ENCODE measurements around the gene TSPAN5. TPM values are rescaled to one million over a fixed set of nuclear protein-coding genes. Genes with fewer than 3 reads are reported as not detected.

TSPAN5 gene
- total RNA-seq, 1 donor from 2014 or later: 12.9 TPM

DNA sequence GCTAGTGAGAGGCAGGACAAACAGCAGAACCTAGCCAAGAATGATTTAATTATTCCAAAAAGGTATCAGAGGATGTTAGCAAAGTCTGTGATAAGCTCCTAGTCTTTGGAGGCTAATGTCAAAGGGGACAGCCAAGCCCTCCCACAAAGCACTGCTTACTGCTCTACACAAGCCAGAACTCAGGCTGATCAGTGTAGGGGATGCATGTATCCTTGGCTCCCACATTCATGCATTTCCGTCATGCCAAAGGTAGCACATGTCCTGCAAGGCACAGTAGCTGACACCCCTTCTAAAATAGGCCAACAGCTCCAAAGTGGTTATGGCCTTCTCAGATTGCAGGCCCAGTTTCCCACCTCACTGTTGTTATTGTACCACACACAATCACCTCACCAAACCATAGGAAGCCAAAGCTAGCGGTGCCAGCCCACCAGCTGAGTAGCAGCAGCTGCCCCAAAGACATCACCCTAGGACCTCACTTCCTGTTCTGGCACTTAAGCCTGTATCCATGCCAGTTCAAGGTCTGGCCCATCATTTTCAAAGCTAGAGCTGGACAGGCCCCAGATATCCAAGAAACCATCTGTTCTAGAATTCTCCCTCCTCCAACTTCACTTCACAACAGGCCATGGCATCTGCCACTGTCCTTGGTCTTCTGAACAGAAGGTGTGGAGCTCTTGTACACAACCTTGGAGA lies 40.9 kb downstream of the TSPAN5 start:
- ATAC-seq: no peak

DNA sequence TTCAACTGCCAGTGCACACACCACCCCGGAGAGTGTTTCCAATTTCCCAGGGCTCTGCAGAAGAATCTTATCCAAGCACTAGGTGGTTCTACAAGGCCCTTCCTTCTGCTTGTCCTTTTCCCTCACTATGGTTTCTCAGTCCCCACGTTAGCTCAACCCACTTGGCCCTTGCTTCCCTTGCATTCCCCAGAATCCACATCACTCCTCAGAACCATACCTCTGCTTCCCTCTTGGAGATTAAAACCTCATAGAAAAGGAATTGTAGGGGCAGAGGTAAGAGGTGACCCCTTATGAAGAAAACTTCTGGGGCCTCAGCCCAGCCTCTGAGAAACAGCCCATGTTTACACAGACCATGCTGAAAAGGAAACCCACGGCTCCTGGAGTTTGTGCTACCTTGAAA lies 42.4 kb downstream of the TSPAN5 start:
- no peak for ATAC-seq

DNA sequence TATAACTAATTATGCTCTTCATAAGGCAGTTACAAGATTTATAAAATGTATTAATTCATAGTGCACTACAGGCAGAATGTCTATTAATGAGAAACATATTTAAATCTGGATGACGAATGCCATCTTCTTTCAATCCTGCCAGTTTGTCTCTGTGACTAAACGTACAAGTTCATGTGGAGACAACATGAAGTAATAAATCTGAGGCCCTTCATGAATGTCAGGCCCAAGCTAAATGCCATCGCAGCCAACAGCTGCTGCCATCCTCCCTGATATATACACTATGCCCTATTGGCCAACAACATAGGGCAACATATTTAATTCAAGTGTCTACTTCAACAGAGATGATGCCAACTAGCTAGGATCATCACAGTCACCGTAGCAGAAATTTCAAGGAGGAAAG lies 43.7 kb downstream of the TSPAN5 start:
- no peak for ATAC-seq

DNA sequence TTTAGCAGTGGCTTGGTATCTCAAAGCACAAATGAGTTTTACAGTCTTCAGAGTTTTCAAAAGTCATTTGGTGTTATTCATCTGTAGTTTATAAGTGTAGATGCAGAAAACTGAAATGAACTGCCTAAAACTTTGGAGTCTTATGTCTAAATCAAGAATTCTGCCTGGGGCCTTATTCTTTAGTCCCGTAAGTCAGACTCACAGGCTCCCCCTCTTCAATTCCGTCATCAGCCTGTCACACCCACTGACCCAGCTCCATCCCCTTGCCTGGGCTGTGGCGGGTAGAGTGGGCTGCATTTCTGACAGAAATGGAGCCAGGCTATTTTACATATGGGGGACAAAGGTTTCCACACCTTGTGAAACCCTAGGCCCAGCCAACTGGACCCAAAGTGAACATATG lies 44.3 kb downstream of the TSPAN5 start:
- no peak for ATAC-seq

DNA sequence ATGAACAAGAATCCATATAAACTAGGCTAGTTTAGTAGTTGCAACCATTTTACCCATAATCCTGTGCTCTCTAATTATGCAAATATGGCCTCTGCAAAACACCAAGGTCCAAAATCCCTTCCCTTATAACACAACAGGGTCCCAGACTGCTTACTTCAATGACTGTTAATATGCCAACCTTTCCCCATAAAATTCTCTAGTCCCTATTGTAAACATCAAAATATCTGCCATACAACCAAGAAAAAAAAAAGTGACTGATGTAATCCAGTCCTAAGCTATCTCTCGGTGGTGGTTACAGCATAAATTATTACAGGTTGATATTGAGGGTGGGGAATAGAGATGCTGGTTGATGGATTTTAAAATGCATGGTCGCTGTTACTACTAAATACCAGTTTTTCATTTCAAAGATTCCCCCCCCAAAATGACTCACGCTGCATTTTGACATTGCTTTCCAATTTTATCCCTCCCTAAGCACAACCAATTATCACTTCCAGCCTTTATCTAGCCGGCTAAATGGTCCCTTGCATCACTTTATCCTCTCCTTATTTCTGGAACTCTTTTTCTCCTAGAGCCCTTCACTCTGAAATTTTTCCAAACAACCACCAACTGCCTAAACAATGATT lies 44.8 kb downstream of the TSPAN5 start:
- ATAC-seq: no peak

DNA sequence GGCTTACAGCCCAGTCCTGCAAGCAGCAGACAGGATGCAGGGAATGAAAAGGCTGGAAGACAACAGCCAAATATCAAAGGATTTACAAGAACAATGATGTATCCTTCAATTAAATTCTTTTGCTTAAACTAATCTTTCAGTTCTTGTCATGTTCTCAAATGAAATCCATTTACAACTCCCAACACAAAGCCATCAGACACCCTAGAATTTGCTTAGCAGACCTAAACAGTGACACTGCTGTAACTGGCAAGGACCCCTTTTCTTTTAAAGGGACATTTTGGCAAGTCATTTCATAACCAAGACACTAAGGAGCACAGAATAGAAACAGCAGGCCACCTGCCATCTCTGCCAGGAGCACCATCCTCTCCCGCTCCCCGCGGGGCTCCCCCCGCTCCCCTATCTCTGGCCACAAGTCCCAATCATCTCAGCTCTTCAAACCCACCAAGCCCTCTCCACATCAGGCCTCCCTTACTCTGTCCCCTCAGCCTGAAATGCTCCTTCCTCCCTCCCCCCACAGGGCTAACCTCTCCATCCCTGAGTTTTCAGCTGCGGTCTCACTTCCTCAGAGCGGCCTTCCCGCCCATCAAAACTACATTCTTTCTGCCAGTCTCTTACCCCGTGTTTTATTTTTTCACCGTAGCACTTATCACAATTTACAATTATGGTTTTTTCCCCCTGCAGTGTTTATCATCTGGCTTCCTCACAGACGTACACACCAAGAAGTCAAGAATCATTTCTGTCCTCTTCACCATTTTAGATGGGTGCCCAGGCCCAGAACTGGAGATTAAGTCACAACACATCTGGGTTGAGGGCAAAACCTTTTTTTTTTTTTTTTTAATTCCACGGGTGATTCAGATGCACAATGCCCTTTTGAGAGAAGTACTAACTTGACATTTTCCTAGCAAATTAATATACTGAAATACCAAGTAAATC lies 45.8 kb downstream of the TSPAN5 start:
- peak; percentile 20 for ATAC-seq

DNA sequence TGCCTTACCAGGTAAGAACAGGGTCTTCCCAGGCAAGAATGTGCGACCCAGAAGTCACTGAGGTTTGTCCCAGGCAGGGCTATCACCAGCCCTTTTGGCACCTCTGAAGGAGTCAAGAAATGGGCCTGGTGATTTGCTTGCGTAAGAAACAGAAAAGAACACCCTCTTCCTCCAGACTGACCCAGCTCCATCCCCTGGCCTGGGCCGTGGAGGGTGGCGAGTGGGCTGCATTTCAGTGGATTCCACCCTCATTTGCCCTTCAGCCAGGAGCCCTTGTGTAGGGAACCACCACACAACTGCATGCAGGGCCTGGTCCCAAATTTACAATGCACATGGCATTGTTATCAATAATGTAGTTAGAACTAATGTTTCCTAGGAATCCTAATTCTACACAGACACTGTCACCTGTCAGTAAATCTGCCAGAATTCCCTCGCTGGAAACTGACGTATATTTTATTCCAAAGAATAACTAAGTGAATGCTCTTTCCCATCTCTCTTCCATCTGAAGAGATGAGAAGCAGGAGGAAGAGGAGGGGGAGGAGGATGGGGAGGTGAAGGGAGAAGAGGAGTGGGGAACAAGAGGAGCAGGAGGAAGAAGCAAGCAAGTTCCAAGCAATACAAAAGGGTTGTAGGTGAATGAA lies 46.6 kb downstream of the TSPAN5 start:
- ATAC-seq: no peak

DNA sequence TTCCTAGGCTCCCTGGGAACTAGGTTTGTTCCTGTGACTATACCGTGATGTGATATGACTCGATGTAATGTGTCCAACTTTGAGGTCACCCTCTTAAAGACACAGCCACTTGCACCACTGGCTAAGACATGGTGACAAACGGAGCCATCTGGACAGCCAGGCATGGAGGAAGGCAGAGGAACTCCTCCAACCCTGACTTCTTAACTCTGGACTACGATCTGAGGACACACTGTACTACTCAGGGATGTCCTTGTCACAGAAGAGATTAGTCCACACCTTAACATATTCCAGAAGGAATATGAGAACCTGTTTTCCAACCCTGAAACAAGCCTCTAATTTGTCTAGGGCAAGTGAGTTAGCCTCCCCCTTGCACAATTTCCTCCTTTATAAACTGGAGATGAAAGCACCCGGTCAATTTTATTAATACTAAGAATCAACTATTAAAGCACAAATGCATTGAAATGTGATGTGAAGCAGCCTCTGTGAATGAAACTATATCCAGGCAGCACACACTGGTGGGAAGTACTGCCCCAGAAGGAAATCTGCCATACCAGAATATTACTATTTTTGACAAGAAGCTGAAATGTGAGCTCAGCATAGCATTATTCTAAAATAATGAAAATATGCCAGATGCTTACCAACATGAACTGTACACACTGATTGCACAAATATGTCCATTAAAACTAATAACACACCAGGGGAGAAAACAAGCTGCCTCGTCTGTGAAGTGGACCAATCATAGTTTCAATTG lies 47.3 kb downstream of the TSPAN5 start:
- ATAC-seq: peak; percentile 70

DNA sequence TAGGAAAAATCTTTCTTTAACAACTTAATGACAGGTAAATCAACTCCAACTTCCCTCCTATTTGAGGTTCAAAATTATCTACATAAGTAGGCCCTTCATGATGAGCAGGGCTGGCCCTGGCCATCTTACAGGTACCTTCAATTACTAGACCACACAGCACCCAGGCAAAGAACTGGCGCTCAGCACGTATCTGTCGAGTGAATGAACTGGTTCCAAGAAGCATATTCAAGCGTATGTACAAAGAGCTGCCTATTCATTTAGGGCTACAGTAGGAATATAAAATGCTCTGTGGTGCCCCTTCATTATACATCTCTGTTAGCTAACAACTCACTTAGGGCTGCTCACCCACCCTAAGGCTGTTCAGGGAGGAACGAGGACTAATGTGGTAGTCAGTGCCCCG lies 48.0 kb downstream of the TSPAN5 start:
- ATAC-seq: no peak

DNA sequence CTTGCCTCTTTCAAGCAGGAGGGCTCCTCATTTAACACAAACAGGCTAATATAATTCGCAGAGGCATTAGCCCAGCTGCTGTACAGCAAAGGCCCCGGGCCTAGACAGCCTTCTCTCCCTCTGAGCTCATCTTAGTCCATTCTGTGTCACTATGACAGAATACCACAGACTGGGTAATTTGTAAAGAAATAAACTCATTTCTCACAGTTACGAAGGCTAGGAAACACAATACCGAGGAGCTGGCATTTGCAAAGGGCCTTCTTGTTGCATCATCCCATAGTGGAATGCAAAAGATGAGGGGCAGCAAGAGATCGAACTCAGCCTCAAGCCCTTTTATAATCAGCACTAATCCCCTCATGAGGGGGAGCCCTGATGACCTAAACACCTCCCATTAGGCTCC lies 48.5 kb downstream of the TSPAN5 start:
- no peak for ATAC-seq

DNA sequence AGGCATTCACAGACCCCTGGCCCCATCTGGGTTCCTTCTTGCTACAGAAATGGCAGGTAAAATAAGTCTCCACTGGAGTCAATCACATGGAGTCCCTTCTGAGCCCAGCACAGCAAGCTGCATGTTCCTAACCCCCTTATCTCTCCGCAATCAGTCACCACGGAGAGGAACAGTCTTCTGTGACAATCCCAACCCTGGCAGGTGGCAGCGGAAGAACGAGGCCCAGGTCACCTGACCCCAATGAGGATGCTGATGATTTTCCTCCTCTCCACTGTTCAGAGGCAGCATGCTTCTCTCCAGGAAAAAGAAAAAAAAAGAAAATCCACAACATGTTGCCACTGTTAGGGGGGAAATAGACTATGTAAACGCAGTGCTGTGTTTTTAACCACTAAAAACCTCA lies 50.1 kb downstream of the TSPAN5 start:
- ATAC-seq: no peak

DNA sequence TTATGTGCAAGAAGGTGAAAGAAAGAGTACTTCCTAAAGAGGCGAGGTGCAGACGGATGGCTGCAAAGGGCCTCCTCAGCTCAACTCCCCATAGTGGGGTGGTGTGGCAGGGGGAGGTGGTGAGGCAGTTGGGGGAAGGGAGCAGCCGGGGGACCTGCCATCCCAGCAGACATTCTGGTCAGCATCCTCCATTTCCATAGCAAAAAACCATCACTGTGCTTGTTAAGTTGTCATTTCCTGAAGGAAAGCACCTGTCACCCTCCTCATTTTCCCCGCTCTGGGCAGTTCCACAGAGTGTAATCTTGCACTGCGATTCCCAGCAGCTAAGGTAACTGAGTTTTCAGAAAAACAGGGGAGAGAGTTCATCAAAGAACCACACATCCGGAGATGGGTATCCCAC lies 51.5 kb downstream of the TSPAN5 start:
- no peak for ATAC-seq

DNA sequence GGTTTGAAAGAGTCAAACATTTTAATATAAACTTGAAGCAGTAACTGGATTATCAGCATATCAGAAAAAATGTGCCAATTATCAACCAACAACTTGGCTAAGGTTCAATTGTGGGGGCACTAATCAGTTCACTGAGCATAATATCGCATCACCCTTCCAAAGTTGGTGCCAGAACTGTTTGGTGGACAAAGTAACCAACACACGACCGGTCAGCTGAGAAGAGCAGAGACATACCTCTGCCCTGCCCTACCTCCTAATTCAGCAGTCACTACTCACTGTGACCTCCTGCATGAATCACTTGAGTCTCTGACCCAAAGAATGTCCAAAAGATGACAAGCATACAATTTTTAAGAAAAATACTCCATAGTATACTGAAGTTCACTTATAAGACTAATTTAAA lies 53.2 kb downstream of the TSPAN5 start:
- no peak for ATAC-seq

DNA sequence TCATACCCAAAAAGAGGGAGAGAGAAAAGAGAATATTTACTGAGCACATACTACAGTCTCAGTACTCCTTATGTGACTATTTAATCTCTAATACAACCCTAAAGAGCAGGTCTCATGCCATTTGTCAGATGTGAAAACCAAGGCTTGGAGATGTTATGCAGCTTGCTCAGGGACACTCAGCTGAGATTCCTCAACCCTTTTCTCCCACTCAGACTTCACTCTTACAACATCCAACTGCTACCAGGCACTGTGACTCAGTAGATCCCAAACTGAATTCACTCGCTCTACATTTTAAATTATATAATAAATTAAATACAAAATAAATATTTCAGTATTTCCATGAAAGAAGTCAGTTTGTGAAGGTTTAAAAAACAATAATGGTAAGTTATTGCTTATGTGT lies 53.7 kb downstream of the TSPAN5 start:
- no peak for ATAC-seq

DNA sequence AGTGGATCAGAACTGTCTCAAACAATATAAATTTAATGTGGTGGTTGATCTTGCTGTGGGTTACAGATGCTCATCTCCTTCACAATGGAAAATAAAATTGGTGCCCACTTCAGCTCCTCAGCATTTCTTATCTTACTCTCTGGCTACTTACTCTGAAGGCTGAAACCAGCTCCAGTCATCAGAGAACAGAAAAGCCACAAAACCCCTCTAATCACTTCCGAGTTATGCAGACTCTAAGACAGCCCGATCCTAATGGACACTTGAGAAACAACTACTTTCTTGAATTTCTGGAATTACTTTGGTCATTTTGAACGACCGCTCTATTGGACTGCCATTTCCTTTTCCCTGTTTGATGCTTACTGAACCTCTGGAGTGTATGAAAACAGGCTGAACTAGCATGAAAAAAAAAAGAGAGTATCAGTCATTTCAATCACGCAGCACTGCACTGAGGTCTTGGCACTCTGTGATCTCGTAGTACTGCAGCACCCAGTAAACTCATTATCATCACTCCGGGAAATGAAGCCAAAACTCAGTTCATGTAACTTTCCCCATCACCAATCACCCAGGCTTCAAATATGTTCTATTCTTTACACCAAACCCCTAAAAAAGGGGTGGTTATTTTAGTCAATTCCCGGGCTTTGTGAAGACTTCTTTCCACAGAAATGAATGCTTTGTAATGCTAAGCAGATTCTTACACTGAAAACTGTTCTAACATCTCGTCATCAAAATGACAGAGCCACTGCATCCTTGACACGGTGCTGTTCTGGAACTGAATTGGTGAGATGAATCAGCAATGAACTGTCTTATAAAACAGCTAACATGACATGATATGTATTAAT lies 54.5 kb downstream of the TSPAN5 start:
- ATAC-seq: no peak

DNA sequence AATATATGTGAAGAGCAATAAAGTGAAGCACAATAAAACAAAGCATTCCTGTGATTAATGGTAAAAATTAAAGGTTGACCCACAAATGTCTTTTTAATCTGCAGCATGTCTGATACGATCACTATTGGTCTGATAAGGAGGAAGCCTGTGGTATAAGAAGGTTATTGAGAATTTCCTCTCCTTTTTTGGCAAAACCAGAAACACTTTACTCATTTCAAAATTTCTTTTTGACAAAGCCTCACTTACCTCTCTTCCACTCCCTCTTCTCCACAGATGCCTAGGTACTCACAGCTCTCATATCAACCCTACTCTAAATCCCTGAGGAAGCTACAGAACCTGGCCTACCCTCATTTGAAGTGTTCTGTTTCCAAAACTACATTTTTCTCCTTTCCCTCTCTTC lies 56.1 kb downstream of the TSPAN5 start:
- no peak for ATAC-seq

DNA sequence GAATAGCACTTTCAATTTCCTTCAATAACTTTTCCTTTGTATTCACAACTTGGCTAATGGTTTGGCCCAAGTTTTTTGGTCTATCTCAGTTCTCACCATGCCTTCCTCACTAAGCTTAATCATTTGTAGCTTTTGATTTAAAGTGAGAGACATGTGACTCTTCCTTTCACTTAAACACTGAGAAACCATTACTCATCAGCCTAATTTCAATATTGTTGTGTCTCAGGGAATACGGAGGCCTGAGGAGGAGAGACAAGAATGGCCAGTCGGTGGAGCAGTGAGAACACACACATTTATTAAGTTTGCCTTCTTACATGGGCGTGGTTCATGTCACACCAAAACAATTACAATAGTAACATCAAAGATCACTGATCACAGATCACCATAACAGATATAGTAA lies 56.7 kb downstream of the TSPAN5 start:
- peak; percentile 94 for ATAC-seq

DNA sequence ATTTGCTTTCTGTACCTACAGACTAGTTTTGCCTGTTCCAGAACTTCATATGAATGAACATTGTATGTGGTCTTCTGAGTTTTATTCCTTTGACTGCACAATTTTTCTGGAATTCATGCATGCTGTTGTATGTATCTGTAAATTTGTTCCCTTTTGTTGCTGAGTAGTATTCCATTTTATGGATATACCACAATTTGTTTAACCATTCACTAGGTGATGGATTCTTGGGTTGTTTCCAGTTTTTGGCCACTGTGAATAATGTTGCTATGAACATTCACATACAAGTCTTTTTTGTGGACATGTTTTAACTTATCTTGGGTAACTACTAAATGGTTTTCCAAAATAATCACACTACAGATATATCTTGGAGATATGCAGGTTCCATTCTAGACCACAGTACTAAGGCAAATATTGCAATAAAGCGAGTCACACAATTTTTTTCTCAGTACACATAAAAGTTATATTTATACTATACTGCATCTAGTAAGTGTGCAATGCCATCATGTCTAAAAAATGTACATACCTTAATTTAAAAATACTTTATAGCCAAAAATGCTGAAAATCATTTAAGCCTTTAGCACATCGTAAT lies 58.7 kb downstream of the TSPAN5 start:
- no peak for ATAC-seq

DNA sequence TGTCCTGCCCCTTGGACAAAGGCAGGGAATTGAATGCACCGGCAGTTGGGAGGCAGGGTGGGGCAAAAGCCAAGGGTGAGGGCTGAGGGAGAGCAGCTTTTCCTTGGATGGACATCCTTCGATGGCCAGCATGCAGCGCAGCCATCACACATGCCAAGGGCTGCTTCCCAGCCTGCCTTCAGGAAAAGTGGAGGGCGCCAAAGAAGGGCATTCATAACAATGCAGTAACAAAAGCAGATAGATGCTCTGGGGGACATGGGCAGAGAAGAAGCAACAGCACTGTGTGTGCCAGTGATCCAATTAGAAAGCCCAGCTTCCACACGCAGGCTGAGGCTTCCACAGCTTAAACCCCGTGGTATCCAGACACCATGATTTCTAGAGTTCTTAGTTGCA lies 71.5 kb downstream of the TSPAN5 start:
- no peak for ATAC-seq

DNA sequence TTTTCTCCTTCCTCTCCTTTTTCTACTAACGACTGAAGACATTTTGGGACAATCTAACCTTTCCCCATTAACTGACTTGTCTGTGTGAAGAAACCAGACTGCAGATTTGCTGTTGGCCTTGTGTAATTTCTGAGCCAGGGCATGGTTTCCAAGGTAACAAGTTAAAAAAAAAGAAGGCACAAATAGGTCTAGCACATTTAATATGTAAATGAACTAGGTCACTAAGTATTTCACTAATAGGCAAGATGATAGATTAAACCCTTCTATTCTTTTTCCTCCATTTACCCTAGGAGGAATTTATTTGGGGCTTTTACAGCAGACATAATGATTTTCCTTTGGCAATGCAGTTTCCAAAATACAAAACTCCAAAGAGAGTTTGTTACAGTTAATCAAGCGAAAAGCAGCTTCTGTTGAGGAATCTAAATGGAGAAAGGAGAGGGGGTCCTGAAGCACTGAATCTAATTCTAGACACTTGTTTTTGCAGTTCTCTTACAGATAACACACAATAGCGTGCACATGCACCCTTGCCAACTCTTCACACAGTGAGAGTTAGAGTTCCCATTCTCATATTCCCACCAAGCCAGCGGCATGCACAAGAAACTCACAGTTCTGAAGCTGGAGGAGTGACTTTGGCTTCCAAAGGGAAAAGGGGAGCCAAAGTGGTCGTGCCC lies 72.0 kb downstream of the TSPAN5 start:
- no peak for ATAC-seq
